Vagina (tissue), 2 donors: ENCODE data around the gene ASAH2B.

Source experiments
- CTCF ChIP-seq, 3 experiments: fragments of 450-650 bp in 2 of 3; fragments of 200-600 bp in 1 of 3; sonication (generic) in 1 of 3; IDR thresholded peaks; one replicate each; pipeline ENCODE4 v1.5.1; 2017 to 2019; ENCODE audit warnings: antibody characterized with exemption in 3 of 3, mild to moderate bottlenecking in 2 of 3, moderate library complexity in 2 of 3
- POLR2A ChIP-seq, 2 donors: fragments of 450-650 bp; IDR thresholded peaks; one replicate each; pipeline ENCODE4 v1.6.1; 2017; ENCODE audit warnings: antibody characterized with exemption in 2 of 2, mild to moderate bottlenecking in 2 of 2, moderate library complexity in 2 of 2

GRCh38 chr10:50799595-50799994 is 59.9 kb downstream of the ASAH2B start:
- no peak for TF ChIP-seq POLR2A (IDR thresholded peaks at IDR 0.05)
- TF ChIP-seq CTCF (IDR thresholded peaks at IDR 0.05) = no peak
